Measurements from ENCODE around the gene UGT1A4.

GRCh38 chr2:233769260-233769659, 50.7 kb downstream of the UGT1A4 start:
- no peak for TF ChIP-seq POLR2AphosphoS5 (IDR thresholded peaks at IDR 0.05; ENCODE audit: low read depth, low read length)
- no peak for TF ChIP-seq TAF1 (IDR thresholded peaks at IDR 0.05; ENCODE audit: borderline replicate concordance, insufficient read depth, low read length)

Measured in PFSK-1 (cell line).